GM21723 (cell line): ENCODE data around the gene OR56B4.
"Not testable (repeated sequence)": the region's sequence is repeated elsewhere in the genome, so short reads cannot be mapped to it uniquely, and the experiment has no call there.

ENCODE experiments used
- ATAC-seq: cut with Tn5 transposase; IDR thresholded peaks from one replicate; pipeline ENCODE4 v1.9.1; 2021; ENCODE audit warnings: mild to moderate bottlenecking, moderate library complexity; ENCODE audit not compliant: unreplicated experiment

OR56B4 gene, protein sequence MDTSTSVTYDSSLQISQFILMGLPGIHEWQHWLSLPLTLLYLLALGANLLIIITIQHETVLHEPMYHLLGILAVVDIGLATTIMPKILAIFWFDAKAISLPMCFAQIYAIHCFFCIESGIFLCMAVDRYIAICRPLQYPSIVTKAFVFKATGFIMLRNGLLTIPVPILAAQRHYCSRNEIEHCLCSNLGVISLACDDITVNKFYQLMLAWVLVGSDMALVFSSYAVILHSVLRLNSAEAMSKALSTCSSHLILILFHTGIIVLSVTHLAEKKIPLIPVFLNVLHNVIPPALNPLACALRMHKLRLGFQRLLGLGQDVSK

DNA sequence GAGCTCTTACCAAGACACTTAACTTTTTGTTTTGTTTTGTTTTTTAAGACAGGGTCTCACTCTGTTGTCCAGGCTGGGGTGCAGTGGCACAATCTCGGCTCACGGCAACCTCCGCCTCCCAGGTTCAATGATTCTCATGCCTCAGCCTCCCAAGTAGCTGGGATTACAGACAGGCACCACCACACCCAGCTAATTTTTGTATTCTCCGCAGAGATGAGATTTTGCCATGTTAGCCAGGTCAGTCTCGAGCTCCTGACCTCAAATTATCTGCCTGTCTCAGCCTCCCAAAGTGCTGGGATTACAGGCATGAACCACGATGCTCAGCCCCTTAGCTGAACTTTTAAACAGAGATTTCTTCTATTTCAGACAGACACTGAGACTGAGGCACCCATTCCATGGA lies at the start of gene OR56B4:
TSS of gene OR56B4 (plus strand) at position 301 of the 400 bp plus-strand sequence. CDS start at position 396, 95 bp downstream.
- not testable (repeated sequence) for ATAC-seq

DNA sequence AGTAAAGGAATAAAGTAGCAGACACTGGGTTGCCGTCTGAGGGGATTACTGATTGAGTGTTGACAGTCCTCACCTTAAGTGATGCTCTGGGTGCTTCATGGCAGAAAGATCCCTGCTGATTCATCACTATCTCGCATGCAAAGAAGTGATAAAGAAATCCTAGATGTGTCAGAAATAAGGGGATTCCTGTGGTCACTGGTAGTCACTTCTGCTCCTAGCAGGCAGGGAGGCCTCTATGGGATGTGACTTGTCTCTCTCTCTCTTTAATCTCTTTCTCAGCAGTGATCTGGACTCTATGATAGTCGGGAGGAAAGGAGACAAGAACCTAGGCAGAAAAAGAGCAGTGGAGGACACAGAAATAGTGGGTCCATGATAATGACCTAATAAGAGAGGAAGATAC lies 46.0 kb upstream of the OR56B4 start:
- ATAC-seq = no peak

DNA sequence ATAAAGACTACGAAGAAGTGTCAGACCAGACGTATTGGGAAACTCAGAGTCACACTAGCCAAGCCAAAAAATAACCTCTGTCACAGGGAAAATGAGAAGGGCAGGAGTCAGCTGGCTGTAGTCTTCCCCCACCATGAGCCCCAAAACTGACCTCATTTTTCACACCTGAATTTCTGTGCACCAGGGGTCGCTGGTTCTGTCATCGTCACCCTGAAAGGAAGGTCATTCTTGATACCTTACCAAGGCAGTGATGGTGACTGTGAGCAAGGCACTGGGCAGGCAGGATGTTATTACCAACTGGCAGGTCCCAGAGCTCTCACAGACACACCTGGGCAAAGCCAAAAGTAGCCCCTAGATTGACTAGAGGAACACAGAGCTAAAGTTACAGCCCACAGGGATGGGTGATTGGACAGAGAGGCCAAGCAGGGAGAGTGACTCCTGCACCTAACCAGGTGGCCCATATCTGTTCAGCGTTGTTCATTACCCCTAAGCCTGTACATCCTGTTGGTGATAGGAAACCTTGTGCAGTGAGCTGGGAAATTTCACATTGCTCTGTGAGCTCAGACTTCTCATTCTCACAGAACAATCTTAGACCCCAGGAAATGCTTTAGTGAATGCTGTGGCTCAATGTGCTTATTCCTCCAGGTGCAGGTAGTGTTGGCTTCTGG lies 44.7 kb upstream of the OR56B4 start:
- ATAC-seq = no peak

DNA sequence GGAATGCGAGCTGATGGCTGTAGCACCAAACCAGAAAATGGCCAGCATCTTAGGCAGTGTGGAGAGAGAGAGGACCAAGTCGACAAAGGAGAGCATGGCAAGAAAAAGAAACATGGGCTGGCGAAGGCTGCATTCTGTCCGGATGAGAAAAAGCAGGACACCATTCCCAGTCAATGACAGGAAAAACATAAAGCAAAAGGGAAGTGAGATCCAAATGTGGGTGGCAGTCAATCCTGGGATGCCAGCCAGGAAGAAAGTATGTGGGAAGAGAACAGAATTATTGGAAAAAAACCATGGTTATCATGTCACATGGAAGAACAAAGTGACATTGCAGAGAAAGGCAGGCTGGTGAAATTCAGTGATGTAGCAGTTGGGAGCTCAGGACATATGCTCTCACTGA lies 40.0 kb upstream of the OR56B4 start:
- ATAC-seq = no peak

DNA sequence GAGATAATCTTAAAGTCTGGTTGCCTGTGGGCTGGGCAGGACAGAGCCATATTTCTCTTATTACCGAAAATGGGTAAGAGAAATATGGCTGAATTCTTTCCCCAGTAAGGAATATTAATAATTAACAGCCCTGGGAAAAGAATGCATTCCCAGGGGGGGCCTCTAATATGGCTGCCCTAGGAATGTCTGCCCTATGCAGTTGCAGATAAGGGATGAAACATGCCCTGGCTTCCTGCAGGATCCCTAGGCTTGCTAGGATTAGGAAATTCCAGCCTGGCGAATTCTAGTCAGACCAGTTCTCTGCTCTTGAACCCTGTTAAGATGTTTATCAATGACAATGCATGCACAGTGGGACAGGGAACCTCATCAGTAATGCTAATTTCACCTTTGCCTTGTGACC lies 31.0 kb upstream of the OR56B4 start:
- ATAC-seq = not testable (repeated sequence)

DNA sequence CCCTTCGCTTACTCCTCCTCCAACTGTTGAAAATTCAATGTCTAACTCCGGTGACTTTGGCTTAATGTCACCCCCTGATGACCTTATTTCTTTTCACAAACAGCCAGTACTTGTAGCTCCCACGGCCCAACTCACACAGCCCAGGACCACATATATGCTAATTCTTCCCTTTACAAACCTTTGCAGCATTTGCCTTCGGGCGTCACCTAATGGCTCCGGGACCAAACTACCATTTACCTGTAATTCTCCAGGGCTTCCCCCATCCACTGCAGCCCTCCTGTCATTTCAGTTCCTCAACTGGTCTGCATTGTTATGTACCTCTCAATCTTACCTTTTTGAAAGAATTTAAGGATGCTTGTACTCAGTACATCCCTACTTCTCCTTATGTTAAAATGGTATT lies 29.8 kb upstream of the OR56B4 start:
- ATAC-seq = no peak

DNA sequence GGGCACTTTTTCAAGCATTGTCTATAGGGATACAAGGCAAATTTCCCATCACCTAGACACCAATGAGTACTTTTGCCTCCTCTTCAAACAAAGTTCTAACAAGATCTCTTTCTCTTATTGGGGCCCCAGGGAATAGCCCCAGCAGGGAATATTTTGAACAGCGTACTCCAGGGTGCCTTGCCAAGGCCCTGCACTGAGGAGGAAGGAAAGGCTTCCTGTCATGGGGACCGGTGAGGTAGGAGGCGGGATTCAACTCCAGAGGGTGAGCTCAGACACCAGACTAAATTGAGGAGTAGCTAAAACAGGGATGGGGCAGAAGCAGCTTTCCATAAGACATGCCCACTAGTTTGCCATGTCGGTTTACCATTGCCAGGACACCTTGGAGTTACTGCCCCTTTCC lies 28.0 kb upstream of the OR56B4 start:
- ATAC-seq = no peak

DNA sequence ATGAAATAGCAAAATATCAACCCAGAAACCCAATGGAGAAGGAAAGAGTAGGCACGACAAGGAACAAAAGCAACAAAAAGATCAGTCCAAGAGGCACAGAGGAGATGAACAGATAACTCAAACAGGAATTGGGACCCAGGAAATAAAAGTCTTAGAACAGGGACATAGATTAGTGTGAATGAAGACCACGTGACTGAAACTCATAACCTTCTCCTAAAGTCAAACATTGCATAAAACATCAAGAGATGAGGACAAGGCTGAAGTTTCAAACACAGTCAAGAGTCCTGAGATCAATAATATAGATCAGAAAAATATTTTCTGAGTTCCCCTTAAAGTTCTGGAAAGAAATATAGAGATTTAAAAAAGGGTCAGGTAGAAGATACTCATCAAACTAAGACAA lies 24.4 kb upstream of the OR56B4 start:
- no peak for ATAC-seq

DNA sequence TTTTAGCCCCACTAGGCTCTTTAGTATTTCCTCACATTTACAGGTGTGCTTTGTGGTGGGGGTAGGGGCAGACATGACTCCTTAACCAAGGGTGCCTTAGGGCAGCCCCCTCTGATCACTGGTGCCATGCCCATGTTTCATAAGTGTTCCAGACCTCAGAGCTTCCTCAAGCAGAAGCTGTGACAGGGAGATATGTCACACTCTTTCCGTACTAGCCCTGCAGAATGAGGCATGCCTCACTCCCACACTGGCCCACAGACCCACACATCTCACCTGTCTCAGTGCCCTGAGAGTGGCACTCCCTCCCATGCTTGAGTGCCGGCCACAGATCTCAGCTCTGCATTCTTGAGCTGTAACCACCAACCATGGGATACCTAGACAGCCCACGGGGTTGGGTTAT lies 22.9 kb upstream of the OR56B4 start:
- ATAC-seq = no peak

DNA sequence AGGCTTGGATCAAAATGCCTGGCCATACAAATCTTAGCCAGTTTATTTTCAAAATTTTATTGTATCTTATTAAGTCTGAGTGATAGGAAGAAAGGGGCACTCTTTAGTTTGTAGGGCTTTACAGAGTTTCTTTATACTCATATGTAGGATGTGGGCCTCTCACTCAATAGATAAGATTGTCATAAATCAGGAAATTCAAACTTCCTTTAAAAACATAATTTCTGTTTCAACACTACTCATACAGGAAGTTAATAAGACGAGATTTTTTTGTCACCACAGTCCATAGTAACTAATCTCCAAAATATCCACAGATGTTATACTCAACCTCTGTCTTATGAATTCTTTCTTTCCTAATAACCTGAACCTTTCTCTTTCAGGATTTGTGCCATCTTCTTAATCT lies 13.3 kb upstream of the OR56B4 start:
- no peak for ATAC-seq

DNA sequence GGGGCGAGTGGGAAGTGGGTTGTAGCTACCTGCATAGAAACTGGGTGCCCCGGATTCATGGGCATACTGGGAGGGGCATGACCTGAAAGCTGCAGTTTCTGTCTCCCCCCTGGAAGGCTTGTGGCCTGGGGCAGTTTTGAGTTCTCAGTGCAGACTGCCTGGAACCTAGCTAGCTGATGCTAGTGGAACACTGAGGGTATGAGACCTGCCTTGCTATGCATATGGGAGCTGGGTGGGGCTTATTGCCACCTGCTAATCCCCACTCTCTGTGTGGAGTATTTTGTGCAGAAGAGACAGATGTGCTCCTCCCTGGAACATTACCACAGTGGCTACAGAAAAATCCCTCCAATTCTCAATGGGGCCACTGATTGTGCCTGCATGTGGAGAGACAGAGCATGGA lies 11.7 kb upstream of the OR56B4 start:
- ATAC-seq = no peak

DNA sequence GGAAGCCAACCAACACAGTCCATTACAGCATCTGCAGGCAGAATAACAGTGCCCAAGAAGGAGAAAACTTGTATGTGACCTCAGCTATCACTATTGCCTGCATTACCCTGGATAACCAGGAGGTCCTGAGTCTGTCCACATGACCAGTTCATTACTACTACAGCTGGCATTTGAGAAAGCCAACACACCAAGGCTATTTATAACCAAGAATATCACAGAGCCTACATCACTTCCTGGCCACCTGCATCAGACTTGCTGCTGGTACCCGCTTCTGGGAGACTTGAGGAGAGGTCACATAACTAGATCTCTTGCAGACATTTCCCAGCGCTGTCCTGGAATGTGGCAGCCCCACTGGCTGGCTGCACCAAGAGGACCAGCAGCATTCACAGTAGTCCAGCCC lies 11.1 kb upstream of the OR56B4 start:
- ATAC-seq = no peak

DNA sequence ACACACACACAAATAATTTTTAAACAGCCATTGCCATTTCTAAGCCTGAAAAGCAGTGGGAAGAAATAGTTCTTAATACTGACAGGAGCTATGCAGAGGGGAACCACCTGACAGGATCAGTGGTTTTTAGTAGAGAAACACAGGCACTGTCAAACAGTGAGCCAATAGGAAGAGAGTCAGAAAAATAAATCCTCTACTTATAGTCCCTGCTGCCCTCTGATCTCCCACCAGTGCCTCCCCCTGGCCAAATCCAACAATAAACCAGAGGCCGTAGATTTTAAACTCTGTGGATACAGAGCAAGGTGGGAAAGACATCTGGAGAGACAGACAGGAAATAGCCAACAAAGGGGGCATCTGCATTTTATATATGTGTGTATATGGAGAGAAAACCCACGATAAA lies 7.9 kb upstream of the OR56B4 start:
- no peak for ATAC-seq

DNA sequence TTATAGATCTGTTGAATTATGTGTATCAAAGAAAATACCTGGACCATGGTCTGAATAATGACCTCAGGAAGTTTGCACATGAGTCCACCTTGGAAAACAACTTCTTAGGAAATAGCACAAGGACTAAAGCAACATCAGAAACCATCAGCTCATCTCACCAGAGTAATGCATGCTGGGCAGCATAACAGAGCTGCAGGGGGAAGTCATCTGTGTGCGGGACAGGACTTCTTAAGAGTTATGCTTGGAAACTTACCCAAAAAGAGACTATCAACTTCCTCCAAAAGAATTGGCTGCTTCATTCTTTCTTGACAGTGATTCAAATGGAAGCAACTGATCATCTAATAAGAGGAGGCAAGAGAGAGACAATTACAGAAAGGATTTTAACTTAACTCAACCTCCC lies 2.5 kb downstream of the OR56B4 start:
- no peak for ATAC-seq

DNA sequence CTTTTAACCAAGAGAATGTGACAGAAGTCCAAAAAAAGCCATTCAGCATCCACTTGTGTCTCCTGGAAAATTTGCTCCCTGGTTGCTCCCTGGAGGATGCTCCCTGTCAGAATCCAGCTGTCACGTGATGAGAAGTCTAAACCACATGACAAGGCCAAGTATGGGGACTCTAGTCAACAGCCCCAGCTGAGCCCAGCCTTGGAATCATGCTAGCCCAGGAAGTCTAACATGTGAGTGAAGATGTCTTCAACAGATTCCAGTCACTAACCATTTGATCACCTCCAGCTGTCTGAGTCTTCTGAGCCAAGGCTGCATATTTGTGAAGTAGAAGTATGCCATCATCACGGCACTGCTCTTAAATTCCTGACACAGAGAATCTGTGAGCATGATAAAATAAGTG lies 4.2 kb downstream of the OR56B4 start:
- no peak for ATAC-seq

DNA sequence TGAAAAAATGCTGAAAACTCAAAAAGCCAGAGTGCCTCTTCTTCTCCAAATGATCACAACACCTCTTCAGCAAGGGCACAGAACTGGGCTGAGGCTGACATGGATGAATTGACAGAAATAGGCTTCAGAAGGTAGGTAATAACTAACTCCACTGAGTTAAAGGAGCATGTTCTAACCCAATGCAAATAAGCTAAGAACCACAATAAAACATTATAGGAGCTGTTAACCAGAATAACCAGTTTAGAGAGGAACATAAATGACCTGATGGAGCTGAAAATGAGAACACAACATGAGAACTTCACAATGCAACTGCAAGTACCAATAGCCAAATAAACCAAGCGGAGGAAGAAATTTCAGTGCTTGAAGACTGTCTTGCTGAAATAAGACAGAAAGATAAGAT lies 9.2 kb downstream of the OR56B4 start:
- no peak for ATAC-seq

DNA sequence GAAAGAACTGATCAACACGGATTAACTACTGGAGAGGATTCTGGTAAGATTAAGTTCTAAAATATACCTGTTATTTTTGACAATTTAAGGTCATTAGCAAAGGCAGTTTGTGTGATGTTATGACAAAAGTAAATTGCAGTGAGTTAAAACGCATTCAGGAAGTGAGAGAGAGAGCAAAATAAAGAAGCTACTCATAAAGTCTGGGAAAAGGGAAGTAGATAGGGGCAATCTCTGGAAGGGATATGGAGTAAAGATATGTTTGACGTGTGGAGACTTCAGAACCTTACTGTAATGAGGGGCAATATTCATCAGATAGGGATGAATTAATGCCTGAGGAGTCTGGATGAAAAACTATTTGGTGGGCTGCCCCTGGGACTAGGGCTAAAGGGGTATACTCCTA lies 16.8 kb downstream of the OR56B4 start:
- no peak for ATAC-seq

DNA sequence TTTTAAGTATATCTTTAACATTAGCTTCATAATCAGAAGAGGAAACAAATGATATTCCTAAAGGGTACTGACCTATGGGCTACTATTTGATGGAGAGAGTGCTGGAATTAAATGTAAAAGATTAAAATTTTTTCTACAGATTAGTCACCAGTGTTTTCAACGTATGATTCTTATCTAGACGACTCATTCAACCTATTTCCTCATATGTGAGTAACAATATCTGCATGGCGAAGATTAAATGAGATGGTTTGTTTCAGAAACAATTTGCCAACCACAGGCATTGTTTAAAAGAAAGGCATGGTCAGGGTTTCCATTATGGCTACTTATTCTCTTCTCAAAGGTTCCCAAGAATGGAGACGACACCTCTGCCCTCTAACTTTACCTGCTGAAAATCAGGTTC lies 20.4 kb downstream of the OR56B4 start:
- ATAC-seq = no peak

DNA sequence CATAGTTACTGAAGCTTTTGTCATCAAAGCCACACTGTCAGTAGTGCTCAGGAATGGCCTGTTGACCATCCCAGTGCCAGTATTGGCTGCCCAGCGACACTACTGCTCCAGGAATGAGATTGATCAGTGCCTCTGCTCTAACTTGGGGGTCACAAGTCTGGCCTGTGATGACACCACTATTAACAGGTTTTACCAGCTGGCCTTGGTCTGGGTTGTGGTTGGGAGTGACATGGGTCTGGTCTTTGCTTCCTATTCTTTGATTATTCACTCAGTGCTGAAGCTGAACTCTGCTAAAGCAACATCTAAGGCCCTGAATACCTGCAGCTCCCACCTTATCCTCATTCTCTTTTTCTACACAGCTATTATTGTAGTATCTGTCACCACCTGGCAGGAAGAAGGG lies 21.5 kb downstream of the OR56B4 start:
- no peak for ATAC-seq

DNA sequence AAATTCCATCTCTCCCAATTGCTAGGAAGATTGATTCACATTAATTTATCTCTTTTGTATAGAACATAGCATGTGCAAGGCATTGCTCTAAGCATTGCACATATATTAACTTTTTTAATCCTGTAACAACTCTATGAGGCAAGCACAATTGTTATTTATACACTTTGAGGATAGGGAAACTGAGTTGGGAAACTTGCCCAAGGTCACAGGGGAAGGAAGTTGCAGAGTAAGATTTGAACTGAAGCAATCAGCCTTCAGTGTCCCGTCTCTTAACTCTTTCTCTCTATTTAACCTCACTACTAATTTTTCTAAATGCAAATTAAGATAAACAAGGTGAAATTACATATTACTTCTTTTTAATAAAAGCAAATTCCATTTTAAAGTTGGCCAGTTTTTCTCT lies 22.2 kb downstream of the OR56B4 start:
- ATAC-seq = no peak

DNA sequence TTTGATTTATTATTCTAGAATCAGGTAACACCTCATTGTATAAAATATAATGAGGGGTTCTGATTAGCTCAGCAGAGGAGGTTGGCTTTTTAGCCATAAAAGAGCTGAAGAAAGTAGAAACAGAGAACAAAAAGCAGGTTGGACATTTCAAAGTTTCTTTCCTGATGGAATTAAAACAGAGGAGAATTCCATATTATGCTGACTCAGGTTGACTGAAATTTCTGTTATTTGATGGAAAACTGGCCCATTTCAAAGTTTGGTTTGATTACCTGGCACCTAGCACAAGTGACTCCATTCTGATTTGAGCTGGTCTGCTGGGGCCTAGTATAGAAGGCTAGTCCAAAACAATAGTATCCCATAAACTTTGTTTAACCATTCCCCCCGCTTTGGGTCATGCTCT lies 24.9 kb downstream of the OR56B4 start:
- no peak for ATAC-seq

DNA sequence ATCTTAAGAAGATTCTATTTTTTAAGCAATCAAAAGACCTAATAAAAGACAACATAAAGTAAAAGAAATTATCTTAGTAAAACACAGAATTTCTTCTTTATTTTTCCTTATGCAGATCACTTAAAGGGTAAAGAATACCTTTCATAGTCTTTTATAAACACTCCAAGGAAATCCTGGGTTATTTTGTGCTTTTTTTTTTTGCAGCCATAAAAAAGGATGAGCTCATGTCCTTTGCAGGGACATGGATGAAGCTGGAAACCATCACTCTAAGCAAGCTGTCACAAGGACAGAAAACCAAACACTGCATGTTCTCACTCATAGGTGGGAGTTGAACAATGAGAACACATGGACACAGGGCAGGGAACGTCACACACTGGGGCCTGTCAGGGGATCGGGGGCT lies 28.5 kb downstream of the OR56B4 start:
- ATAC-seq = not testable (repeated sequence)

DNA sequence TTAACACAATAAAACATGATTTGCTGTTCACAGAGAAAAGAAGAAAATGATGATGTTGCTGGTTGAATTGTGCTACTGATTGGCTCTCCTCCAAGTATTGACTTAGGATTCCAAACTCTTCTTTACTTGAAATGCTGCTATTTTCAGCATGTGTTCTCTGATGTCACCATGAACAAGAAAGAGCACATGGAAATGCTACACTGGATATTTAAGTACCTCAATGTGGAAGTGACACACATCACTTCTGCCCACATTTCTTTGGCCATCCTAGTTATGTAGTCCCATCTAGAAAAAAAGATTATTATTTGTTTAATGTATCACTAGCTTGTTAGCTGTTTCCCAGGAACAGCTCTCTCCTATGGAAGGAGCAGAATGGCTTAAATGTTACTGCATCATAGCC lies 35.5 kb downstream of the OR56B4 start:
- ATAC-seq = no peak
